GM12873 (cell line): ENCODE measurements around the gene VIPR2.

Experiments
- TF ChIP-seq, protein P1 (sequence below): IDR thresholded peaks from 2 replicates; pipeline ENCODE4 v1.5.1; 2012; ENCODE audit warnings: low read depth, mild to moderate bottlenecking, moderate library complexity, low read length, control low read depth; ENCODE audit not compliant: insufficient read depth; ENCODE audit errors: missing control alignments

The VIPR2 gene

GRCh38 chr7:159014297-159015062, 130.2 kb downstream of the VIPR2 start:
- TF ChIP-seq, protein P1, sequence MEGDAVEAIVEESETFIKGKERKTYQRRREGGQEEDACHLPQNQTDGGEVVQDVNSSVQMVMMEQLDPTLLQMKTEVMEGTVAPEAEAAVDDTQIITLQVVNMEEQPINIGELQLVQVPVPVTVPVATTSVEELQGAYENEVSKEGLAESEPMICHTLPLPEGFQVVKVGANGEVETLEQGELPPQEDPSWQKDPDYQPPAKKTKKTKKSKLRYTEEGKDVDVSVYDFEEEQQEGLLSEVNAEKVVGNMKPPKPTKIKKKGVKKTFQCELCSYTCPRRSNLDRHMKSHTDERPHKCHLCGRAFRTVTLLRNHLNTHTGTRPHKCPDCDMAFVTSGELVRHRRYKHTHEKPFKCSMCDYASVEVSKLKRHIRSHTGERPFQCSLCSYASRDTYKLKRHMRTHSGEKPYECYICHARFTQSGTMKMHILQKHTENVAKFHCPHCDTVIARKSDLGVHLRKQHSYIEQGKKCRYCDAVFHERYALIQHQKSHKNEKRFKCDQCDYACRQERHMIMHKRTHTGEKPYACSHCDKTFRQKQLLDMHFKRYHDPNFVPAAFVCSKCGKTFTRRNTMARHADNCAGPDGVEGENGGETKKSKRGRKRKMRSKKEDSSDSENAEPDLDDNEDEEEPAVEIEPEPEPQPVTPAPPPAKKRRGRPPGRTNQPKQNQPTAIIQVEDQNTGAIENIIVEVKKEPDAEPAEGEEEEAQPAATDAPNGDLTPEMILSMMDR = no peak

- TF ChIP-seq, protein P1 = no peak
Observed at GRCh38 chr7:159013825-159014289, 130.8 kb downstream of the VIPR2 start.

GRCh38 chr7:159013181-159013690, 131.4 kb downstream of the VIPR2 start:
- TF ChIP-seq, protein P1 = no peak

GRCh38 chr7:159012353-159013069, 132.2 kb downstream of the VIPR2 start:
- TF ChIP-seq, protein P1 = no peak

GRCh38 chr7:159011722-159012022, 133.0 kb downstream of the VIPR2 start:
- TF ChIP-seq, protein P1 = no peak

GRCh38 chr7:159010937-159011721, 133.5 kb downstream of the VIPR2 start:
- TF ChIP-seq, protein P1 = no peak

DNA sequence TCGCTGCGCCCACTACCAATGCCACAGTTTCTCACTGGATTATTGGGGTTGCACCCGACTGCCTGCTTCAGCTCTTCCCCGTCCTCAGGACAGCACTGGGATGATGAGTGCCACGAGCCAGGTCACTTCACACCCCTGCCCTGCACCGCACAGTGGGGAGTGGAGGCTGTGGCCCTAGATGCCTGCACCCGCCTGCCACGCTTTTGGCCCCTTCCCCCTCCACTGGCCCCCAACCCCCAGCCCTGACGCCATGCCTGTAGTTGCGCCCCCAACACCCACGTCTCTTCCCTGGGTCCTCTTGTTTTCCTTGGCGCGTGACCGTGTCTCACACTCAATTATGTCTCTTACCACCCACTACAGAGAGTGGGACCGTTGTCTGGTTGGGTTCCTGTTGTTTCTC, 134.3 kb downstream of the VIPR2 start:
- TF ChIP-seq, protein P1 = no peak
